Measurements from ENCODE around the gene CD248.

DNA sequence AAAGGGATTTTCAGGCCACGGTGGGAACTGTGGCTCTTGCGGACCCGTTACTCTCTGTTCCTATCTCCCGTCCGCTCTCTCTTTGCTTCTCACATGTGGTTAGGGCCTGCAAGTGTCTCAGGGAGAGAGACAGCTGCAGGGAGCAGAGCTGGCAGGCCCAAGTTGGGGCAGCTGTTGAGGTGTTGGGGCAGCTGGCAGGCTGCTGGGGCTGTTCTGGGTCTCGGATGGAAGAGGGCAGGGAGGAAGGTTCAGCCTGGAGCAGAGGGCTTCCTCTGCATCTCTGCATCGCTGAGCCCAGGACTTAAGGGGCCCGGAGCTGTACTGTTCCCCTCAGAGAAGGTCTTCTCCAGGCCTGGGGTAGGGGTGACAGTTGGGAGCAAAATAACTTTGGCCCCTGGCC lies 41.4 kb downstream of the CD248 start:
- TF ChIP-seq, protein P1, sequence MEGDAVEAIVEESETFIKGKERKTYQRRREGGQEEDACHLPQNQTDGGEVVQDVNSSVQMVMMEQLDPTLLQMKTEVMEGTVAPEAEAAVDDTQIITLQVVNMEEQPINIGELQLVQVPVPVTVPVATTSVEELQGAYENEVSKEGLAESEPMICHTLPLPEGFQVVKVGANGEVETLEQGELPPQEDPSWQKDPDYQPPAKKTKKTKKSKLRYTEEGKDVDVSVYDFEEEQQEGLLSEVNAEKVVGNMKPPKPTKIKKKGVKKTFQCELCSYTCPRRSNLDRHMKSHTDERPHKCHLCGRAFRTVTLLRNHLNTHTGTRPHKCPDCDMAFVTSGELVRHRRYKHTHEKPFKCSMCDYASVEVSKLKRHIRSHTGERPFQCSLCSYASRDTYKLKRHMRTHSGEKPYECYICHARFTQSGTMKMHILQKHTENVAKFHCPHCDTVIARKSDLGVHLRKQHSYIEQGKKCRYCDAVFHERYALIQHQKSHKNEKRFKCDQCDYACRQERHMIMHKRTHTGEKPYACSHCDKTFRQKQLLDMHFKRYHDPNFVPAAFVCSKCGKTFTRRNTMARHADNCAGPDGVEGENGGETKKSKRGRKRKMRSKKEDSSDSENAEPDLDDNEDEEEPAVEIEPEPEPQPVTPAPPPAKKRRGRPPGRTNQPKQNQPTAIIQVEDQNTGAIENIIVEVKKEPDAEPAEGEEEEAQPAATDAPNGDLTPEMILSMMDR (IDR thresholded peaks at IDR 0.05), result no peak
- TF ChIP-seq POLR2AphosphoS5 (IDR thresholded peaks at IDR 0.05) (no peak), POLR2A (IDR thresholded peaks at IDR 0.05) (no peak), EP300 (IDR thresholded peaks at IDR 0.05) (no peak)

Data from stomach (tissue), 4 donors.